Islet precursor cell (in vitro differentiated cells): ENCODE measurements around the gene RAB10.
"Not testable (repeated sequence)": the region's sequence is repeated elsewhere in the genome, so short reads cannot be mapped to it uniquely, and the experiment has no call there.

Source experiments
- DNase-seq: peaks from one replicate; pipeline ENCODE4 v3.0.0-alpha.2; 2018

RAB10 gene

DNA sequence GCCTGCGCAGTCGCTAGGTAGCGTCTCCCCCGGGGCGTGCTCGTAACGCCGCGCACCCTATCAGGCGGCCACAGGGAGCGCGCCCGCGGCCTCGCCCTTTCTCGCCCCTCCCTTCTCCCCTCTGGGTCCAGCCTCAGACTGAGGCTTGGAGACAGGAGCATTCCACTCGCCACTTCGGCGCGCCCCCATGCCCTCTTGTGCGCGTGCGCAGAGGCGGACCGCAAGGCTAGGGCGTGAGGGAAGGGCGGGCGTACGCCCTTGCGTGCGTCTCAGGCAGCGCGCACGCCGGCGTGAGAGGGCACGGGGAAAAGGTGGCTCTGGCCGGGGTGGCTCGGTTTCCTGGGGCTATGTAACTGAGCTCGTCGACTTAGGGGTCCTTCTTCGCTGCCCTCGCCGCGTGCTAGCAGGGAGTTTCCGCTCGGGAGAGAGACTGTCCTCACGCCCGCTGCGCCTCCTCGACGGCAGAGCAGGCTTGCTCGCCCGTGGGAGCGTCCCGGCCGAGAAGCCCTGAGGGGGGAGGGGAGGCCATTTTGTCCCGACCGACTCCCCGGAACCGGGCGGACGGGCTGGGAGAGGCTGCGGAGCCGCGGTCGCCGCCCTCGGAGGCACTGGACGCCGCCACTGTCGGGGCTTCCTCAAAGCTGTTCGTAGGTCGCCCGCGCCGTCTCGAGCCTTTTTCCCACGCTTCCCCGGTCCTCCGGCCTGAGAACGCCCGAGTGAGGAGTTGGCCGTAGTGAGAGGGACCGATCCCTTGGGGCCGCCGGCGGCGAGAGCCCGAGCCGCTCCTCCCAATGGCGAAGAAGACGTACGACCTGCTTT is at the start of gene RAB10:
TSS of gene RAB10 (plus strand) at position 267 of the 819 bp plus-strand sequence. CDS start at position 792, 525 bp downstream.
- peak; percentile 100 for DNase-seq

DNA sequence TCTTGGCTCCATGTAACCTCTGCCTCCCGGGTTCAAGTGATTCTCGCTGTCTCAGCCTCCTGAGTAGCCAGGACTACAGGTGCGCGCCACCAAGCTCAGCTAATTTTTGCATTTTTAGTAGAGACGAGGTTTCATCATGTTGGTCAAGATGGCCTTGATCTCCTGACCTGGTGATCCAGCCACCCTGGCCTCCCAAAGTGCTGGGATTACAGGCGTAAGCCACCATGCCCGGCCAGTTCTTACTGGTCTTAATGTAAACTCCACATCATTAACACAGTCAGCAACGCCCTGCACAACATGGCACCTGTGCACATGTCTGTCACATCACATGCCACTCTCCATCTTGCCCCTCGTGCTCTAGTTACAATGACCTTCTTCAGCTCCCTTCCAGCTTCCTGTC is 45.8 kb upstream of the RAB10 start:
- no peak for DNase-seq

DNA sequence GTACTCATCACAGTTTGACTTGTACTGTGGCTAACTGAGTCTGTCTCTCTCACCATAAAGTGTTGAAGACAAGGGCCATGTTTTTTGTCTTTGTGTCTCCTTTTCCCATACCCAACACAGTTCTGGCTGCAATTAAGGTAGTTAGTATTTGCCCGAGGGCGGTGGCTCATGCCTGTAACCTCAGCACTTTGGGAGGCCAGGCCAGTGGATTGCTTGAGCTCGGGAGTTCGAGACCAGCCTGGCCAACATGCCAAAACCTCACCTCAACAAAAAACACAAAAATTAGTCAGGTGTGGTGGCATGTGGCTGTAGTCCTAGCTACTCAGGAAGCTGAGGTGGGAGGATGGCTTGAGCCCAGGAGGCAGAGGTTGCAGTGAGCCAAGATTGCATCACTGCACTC is 44.7 kb upstream of the RAB10 start:
- DNase-seq = peak; percentile 89

DNA sequence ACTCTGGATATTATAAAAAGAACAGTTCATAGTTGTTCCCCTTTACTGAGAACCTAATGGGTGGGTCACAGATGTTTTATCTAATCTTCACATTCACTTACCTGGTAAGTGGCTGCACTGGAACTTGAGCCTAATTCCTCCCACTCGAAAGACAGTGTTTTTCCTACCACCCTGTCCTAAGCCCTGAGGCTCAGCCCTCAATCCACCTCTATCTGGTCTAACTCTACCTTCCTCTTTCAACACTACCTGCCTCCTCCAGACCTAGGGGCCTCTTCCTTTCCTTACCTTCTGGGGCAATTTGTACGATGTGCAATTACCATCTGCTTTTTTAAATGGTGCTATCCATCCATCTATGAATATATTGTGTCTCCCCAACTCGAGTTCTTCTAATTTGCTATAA is 41.9 kb upstream of the RAB10 start:
- no peak for DNase-seq

DNA sequence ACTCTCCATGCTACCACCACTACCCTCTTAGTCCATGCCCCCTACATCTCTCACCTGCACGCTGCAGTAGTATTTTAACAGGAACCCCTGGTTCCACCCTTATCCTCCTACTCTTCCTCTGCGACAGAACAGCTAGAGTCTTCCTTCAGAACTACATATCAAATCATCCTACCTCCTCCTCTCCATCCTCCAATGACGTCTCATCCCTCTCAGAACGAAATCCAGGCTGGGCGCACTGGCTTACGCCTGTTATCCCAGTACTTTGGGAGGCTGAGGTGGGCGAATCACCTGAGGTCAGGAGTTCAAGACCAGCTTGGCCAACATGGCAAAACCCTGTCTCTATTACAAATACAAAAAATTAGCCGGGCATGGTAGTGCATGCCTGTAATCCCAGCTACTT is 41.3 kb upstream of the RAB10 start:
- no peak for DNase-seq

DNA sequence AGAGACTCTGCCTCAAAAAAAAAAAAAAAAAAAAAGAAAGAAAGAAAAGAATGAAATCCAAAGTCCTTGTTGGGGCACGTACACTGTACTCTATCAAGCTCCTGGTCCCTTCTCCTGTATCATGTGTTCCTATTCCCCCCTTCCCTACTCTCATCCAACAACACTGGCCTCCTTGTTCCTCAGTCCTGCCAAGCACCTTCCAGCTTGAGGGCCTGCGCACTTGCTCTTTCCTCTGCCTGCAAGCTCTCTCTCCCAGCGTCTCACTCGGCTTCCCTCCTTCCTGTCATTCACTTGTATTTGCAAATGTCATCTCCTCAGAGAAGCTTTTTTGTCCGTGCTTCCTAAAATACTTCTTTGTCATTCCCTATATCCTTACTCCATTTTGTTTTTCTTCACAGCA is 40.8 kb upstream of the RAB10 start:
- no peak for DNase-seq

DNA sequence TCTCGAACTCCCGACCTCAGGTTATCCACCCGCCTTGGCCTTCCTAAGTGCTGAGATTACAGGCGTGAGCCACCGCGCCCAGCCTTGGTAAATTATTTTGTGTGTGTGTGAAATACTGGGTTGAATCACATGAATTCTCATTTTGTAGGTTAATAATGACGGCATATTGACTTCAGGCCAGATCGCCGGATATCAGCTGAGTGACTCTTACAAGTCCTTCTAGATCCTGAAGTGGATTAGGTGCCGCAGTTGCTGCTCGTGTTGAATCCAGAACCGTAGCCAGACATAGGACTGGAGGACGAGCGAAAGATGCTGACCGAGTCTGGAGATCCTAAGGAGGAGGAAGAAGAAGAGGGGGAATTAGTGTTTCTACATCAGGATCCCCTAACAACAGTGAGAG is 39.4 kb upstream of the RAB10 start:
- DNase-seq = no peak

DNA sequence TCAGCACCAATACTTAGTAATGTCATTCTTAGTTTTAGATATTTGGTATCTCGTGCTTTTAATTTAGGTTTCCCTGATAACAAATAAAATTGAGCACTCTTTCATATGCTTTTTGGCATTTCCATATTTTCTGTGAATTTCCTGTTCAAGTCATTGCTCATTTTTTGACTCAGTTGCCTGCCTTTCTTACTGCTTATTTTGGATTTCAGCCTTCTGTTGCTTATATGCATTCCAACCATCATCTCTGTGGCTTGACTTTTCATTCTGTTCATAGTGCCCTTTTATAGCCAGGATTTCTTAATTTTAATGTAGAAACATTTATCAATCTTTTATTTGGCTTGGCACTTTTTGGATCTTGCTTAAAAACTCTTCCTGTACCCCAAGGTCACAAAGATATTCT is 37.0 kb upstream of the RAB10 start:
- DNase-seq = no peak

DNA sequence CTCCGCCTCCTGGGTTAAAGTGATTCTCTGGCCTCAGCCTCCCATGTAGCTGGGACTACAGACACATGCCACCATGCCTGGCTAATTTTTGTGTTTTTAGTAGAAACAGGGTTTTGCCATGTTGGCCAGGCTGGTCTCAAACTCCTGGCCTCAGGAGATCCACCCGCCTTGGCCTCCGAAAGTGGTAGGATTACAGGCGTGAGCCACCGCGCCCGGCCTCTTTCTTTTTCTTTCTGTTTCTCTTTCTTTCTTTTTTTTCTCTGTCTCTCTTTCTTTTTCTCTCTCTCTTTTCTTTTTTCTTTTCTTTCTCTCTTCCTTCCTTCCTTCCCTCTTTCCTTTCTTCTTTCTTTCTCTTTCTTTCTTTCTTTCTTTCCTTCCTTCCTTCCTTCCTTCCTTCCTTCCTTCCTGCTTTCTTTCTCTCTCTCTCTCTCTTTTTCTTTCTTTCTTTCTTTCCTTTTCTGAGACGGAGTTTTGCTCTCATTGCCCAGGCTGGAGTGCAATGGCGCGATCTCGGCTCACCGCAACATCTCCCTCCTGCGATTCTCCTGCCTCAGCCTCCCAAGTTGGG is 35.0 kb upstream of the RAB10 start:
- DNase-seq = not testable (repeated sequence)

DNA sequence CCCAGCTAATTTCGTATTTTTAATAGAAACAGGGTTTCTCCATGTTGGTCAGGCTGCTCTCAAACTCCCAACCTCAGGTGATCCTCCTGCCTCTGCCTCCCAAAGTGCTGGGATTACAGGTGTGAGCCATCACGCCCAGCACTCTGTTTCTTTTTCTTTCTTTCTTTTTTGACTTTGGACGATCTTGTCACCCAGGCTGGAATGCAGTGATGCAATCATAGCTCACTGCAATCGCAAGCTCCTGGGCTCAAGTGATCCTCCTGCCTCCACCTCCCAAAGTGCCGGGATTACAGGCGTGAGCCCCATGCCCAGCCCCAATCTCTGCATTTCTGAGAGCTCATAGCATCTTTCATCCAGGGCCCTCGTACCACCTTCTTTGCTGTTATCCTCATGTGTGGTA is 34.5 kb upstream of the RAB10 start:
- DNase-seq = not testable (repeated sequence)

DNA sequence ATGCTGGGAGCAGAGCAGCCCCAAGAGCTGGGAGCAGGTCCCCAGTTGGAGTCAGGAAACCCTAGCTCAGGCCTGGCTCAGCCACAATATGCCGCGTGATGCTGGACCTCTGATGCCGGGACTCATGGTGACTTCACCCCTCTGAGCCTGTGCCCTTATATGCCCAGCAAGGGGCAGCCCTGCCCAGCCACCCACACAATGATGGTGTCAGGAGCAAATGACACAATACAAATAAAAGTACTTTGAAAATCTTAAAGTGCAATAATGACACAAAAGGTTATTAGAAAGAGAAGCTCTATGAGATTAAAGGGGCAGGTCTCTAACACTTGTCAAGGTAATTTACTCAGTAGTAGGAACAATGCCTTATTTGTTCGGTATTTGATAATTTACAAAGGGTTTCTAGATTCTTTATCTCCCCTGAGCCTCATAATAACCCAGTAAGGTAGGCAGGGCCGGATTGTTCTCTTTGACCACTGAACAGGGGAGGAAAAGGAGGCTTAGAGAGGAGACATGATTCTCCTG is 33.3 kb upstream of the RAB10 start:
- no peak for DNase-seq

DNA sequence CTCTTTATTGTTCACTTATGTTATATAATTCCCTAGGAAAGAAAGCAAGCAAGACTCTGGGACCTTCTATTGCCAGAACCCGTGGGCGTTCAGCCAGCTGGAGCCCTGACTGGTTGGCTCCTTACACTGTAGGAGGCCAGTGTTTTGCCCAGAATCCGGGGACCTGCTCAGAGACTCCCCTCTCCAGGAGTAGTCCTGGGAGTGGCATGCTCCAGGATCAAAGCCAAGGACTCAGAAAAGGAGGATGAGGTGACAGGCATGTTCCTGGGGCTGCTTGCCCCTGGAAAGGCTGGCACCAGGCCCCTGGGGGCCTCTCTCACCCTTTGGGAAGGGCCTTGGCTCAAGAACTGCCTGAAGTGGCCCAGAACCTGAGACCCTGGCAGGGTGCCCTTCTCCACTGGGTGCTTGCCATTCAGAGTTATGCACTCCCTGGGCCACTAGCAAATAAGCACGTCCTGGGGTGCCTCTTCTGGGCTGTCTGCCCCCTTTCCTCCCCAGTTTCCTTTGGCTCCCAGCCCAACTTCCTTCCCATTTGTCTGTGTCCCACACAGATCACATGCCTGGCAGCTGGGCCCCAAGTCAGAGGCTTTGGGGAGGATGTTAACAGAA is 32.0 kb upstream of the RAB10 start:
- no peak for DNase-seq

DNA sequence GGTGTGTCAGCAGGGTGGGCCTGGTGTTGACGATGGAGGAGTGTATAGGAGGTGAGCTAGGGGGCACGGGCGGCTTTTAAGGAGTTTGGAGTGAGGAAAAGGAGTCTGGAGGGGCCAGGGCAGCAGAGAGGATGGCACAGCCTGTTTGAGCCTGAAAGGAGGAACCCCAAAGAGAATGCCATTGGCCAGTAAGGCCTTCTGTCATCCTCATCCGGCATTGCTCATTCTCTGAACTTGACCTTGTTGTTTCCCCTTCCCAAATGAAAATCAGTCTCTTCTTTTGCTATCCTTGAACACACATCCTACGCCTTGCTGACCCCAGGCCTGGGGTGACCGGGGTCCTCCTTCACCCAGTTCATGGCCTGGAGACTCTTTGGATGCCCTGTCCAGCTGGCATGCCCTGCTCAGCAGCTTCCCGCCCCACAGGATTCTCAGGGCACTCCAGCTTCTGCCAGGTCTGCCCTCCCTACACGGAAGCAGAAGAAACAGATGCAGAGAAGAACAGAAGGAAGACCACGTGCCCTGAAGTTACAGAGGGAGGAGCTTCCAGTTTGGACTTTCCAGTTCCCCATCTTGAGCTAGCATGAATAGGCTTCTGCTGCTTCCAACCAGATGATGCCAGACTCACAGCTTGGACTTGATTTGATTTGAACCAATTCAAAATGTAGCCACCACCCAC is 31.1 kb upstream of the RAB10 start:
- no peak for DNase-seq

DNA sequence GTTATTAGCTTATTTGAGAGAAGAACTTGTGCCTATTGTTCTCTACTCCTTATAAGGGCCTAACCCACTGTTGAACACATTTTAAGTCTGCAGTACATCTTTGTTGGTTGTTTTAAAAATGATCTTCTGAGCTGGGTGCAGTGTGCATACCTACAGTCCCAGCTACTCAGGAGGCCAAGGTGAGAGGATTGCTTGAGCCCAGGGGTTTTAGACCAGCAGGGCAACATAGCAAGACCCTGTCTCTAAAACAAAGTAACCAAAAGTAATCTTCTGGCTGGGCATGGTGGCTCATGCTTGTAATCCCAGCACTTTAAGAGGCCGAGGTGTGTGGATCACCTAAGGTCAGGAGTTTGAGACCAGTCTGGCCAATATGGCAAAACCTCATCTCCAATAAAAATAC is 25.8 kb upstream of the RAB10 start:
- no peak for DNase-seq

DNA sequence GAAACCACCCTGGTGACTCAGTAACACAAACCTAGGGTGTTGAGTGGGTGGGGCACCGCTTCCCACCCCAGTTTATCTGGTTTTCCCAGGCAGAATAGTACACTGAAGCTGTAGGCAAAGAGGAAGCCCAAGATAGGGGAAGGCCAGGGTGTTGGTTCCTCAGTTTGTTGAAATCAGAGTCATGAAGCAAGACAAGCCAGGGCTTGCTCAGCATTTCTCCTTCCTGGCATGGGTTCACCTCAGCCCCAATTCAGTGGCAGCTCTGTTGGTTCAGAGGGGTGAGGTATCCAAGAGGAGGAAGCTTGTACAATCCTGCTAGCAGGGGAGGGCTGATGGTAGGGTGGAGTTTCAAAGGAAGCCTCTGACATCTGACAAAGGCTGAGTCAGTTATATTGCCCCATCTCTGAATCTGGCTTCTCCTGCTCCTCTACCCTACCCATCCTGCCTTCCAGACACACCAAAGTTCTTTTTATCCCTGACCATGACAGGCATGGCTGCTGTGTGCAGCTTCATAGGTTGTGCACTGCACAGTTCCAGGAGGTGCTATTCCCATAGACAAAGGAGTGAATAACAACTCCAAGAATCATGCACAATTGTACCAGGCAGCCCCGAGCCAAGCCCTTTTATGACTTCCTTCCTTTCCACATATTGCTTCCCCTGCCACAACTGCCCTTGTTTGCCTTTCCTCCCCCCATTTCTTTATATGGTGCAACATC is 24.9 kb upstream of the RAB10 start:
- DNase-seq = peak; percentile 65

DNA sequence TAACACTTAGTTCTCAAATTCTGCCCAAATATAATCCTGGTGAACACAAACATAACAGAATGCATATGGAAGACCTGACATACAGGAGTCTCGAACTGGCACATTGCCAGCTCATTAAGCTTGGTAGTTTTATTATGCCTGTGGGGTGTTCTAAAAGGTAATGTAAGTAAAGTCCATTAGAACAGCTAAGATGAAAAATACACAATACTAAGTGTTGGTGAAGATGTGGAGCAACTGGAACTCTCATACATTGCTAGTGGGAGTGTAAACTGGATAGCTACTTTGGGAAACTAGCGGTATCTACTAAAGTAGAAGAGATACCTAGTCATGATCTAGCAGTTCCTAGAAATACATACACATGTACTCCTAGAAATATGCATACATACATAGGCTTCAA is 24.3 kb upstream of the RAB10 start:
- no peak for DNase-seq

DNA sequence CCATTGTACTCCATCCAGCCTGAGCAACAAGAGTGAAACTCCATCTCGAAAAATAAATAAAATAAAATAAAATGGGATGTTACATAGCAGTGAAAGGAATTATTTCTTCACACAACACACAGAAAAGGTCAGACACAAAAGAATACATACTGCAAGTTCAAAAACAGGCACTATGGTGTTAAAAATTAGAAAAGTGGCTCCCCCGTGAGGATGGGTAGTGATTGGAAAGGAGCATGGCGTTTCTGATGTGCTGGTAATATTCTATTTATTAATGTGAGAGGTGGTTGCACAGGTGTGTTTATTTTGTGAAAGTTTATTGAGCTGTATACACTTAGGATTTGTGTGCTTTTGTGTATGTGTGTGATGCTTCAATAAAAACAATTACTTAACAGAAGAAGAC is 22.9 kb upstream of the RAB10 start:
- no peak for DNase-seq

DNA sequence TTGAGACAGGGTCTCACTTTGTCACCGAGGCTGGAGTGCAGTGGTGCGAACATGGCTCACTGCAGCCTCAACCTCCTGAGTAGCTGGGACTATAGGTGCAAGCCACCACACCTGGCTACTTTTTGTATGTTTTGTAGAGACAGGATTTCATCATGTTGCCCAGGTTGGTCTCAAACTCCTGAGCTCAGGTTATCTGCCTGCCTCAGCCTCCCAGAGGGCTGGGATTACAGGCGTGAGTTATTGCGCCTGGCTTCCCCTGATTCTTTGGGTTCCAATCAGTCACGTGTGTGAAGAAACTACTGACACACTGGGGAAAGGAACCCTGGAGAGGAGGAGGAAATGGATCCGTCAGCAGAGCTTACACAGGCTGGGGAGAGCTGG is 22.3 kb upstream of the RAB10 start:
- no peak for DNase-seq

DNA sequence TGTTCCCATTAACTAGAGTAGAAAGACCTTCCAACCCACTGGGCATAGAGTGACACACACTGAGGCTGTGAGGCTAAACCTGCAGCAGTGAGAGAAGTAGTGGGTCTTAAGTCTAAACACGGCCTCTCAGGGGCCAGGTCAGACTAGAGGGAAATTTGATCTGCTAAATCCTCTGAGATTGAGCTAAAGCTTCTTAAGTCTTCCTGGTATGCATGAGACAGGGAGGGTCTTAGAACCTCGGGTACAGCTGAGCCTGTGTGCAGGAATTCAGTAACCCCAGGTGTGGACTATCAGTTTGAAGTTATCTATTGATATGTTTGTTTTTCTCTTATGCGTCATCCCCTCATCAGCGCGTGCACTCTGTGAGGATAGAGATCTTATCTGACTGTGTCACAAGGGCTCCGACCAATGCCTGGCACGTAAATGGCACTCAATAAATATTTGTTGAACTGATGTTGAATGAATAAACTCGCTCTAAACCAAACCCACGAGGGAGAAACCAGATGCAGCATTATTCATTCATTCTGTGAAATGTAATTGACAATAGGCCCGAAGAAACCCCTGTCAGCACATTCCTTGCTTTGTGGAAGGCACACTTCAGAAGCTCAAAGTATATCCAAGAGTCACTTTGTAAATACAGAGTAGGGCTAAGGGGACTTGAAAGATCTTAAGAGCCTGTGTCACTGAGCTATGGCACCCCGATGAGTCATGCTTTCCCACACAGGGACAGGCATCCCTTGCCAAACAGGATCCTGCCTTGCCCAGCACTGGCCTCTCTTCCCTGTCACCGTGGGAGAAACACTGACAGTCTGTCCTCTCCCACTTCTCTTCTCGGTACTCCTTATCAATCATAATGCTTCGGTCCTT is 21.7 kb upstream of the RAB10 start:
- peak; percentile 92 for DNase-seq

DNA sequence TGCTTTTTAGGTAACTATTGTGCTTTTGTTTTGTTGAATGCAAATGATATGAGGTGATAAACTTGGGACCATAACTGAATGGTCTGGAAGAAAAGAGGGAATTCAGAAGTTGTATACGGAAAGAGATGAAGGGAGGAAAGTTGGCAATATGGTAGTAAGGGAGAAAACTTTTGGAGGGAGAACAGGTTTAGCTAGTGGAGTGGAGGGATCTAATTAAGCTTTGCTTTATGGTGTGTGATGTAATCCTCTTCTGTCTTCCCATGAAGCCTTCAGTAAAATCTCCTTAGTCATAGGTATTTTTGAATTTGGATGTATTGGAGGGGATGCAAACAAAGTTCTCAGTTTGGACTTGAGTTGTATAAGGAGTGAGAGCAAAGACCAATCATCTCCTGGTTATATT is 20.2 kb upstream of the RAB10 start:
- no peak for DNase-seq

DNA sequence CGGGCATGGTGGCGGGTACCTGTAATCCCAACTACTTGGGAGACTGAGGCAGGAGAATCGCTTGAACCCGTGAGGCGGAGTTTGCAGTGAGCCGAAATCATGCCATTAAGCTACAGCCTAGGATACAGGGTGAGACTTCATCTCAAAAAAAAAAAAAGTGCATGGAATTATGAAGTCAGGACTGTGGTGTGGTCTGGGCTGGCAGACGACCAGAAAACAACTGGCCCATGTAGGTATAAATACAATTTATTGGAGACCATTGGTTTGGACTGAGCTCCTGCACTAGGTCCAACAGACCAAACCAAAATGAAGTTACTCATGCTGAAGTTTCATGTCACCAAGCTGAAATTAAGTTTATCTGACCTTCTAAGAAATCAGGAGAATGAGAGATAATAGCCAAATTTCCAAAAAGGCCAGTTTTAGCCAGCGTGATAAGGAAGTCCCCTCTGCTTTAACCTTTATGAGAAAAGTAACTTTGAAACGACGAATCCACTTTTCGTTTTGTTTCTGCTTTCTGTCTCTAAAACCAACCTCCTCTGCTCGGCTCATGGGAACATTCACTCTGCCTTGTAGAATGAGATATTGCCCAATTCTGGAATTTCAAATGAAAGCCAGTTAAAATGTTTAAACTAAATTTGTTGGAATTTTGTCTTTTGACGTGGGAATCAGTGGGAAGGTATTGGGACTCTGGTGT is 17.7 kb upstream of the RAB10 start:
- no peak for DNase-seq
